Measurements from ENCODE around the gene MAFG. TPM values are rescaled to one million over a fixed set of nuclear protein-coding genes. Genes with fewer than 3 reads are reported as not detected.

MAFG gene
- polyA plus RNA-seq, 1 of the 3 experiments (the other 2 are of a cell fraction) = 38.7 TPM

- no peak overlapping the region for H2AFZ ChIP-seq (ENCODE audit: low read depth)
- 4% methylated on average over 62 of the region's 69 CpGs for WGBS (ENCODE audit: low lambda C conversion rate)
Observed at GRCh38 chr17:81890447-81891302, 36.9 kb downstream of the MAFG start.

GRCh38 chr17:81889602-81890001, 37.9 kb downstream of the MAFG start:
- no peak overlapping the region for H2AFZ ChIP-seq (ENCODE audit: low read depth)
- ChIA-PET POLR2A (no interaction called here), CTCF (interaction anchor here (0.8 to 2.3 kb wide), 3 partner anchors 17 to 154 kb away, joined by 3 to 7 read pairs (median 5); no protein-coding TSS in a partner anchor)
- peaks cover 23% of the 10 kb centered on the region; the same call in 1 of the 2 replicates for H4K20me1 ChIP-seq (ENCODE audit: insufficient read depth)
- H3K27ac ChIP-seq (ENCODE audit: low read depth in 2 of 2, low read length in 1 of 2) = peak overlapping the region in 1 of 2 experiments; percentile 17; a peak in 1 of 4 replicates
- H3K4me3 ChIP-seq (ENCODE audit: low read depth in 2 of 2, low read length in 1 of 2) = peak overlapping the region in 1 of 2 experiments; percentile 98; a peak in 2 of 4 replicates
- peak overlapping the region; percentile 94 for H3K4me2 ChIP-seq
- H3K36me3 ChIP-seq (replicated peaks in 1 of 2; ENCODE audit: control insufficient read depth in 1 of 2, insufficient read depth in 2 of 2, low read length in 1 of 2) = peaks cover 46 to 56% of the 10 kb centered on the region in 2 experiments
- peaks cover 92% of the 10 kb centered on the region for H3K79me2 ChIP-seq (ENCODE audit: insufficient read depth)
- H3K9ac ChIP-seq = peak overlapping the region; percentile 93; the same call in 1 of the 2 replicates
- WGBS (ENCODE audit: low lambda C conversion rate) = 82% methylated on average over 9 of the region's 9 CpGs
- H3K27me3 ChIP-seq (ENCODE audit: insufficient read depth) = no peaks in the 10 kb centered on the region
- peaks cover 12 to 19% of the 10 kb centered on the region in 2 experiments for H3K4me1 ChIP-seq (ENCODE audit: control insufficient read depth in 1 of 2, insufficient read depth in 2 of 2, low read depth in 1 of 2, low read length in 1 of 2)
- peaks cover 27% of the 10 kb centered on the region for H3F3A ChIP-seq (replicated peaks; ENCODE audit: insufficient read depth)
- H3K9me2 ChIP-seq = no peaks in the 10 kb centered on the region
- H3K9me3 ChIP-seq = no peaks in the 10 kb centered on the region
- DNase-seq = no peak
- no peak for TF ChIP-seq CTCF (IDR thresholded peaks at IDR 0.05)
- TF ChIP-seq USF2 (IDR thresholded peaks at IDR 0.05; ENCODE audit: borderline replicate concordance, low read depth, low read length) = no peak
- TF ChIP-seq USF1 (IDR thresholded peaks at IDR 0.05; ENCODE audit: borderline replicate concordance, low read depth) = no peak
- TF ChIP-seq EP300 (IDR thresholded peaks at IDR 0.05; ENCODE audit: borderline replicate concordance in 1 of 2, low read depth in 1 of 2, low read length in 1 of 2) = no peak
- no peak for TF ChIP-seq ZBTB33 (IDR thresholded peaks at IDR 0.05; ENCODE audit: borderline replicate concordance, low read depth)
- TF ChIP-seq TAF1 (IDR thresholded peaks at IDR 0.05; ENCODE audit: borderline replicate concordance, low read depth, low read length) = no peak
- TF ChIP-seq GABPA (IDR thresholded peaks at IDR 0.05; ENCODE audit: low read depth) = no peak
- TF ChIP-seq RFX5 (IDR thresholded peaks at IDR 0.05; ENCODE audit: low read length) = no peak
- TF ChIP-seq GATA2 (CRISPR knock-in tag; IDR thresholded peaks at IDR 0.05) = no peak
- no peak for TF ChIP-seq TEAD4 (IDR thresholded peaks at IDR 0.05; ENCODE audit: borderline replicate concordance, insufficient read depth)

More at GRCh38 chr17:81890447-81891302, 36.9 kb downstream of the MAFG start:
- peaks cover 46 to 48% of the 10 kb centered on the region in 2 experiments for H3K36me3 ChIP-seq (replicated peaks in 1 of 2; ENCODE audit: control insufficient read depth in 1 of 2, insufficient read depth in 2 of 2, low read length in 1 of 2)
- H3K9me2 ChIP-seq = no peaks in the 10 kb centered on the region
- H3F3A ChIP-seq (replicated peaks; ENCODE audit: insufficient read depth) = peaks cover 22% of the 10 kb centered on the region
- DNase-seq = peak; percentile 76
- TF ChIP-seq ZBTB33 (IDR thresholded peaks at IDR 0.05; ENCODE audit: borderline replicate concordance, low read depth) (no peak), MXI1 (IDR thresholded peaks at IDR 0.05; ENCODE audit: low read depth, low read length) (no peak; the same call in 1 of the 2 replicates), EP300 (IDR thresholded peaks at IDR 0.05; ENCODE audit: borderline replicate concordance in 1 of 2, low read depth in 1 of 2, low read length in 1 of 2) (no peak), RXRA (IDR thresholded peaks at IDR 0.05; ENCODE audit: borderline replicate concordance, low read depth) (no peak), RAD21 (IDR thresholded peaks at IDR 0.05; ENCODE audit: low read length) (no peak)
- no peaks in the 10 kb centered on the region for H3K27me3 ChIP-seq (ENCODE audit: insufficient read depth)
- peaks cover 91% of the 10 kb centered on the region for H3K79me2 ChIP-seq (ENCODE audit: insufficient read depth)
- peak overlapping the region; percentile 94 for H3K4me2 ChIP-seq
- ChIA-PET POLR2A (interaction anchor here (0.5 to 1.0 kb wide), 2 partner anchors 160 to 224 kb away, joined by 3 to 6 read pairs; partner anchors contain the start of genes CCDC137 and OXLD1), CTCF (interaction anchor here (1.0 to 5.3 kb wide), 5 partner anchors 21 to 156 kb away, joined by 3 to 30 read pairs (median 5); partner anchors contain the start of gene ARHGDIA)
- H3K4me1 ChIP-seq (ENCODE audit: control insufficient read depth in 1 of 2, insufficient read depth in 2 of 2, low read depth in 1 of 2, low read length in 1 of 2) = peaks cover 12 to 19% of the 10 kb centered on the region in 2 experiments
- H4K20me1 ChIP-seq (ENCODE audit: insufficient read depth) = peaks cover 14% of the 10 kb centered on the region; the same call in 1 of the 2 replicates
- H3K9me3 ChIP-seq = no peaks in the 10 kb centered on the region
- H3K9ac ChIP-seq = peak overlapping the region; percentile 93
- peak overlapping the region; percentile 72 to 98 for H3K4me3 ChIP-seq (ENCODE audit: low read depth in 2 of 2, low read length in 1 of 2)
- H3K27ac ChIP-seq (ENCODE audit: low read depth in 2 of 2, low read length in 1 of 2) = peak overlapping the region; percentile 51 to 67
